Stomach (tissue), 9 donors: Measurements from ENCODE around the gene MT1A. TPM values are rescaled to one million over a fixed set of nuclear protein-coding genes. Genes with fewer than 3 reads are reported as not detected.

Experiments used
- DNase-seq, 2 donors: peaks; one replicate each; pipeline versions ENCODE4 v3.0.0 to v3.0.0-alpha.2; 2013 to 2019
- H3K27ac ChIP-seq, 5 donors: fragments of 200-600 bp in 4 of 5; sonication (generic) in 4 of 5; one replicate each; pipeline ENCODE4 v1.5.1; 2013 to 2019; ENCODE audit warnings: mild to moderate bottlenecking in 1 of 5, moderate library complexity in 1 of 5
- H3K27me3 ChIP-seq, 3 donors: fragments of 200-600 bp; sonication (generic); one replicate each; pipeline ENCODE4 v1.5.1; 2017 to 2019; ENCODE audit warnings: mixed run types in 1 of 3
- H3K36me3 ChIP-seq, 4 donors: fragments of 200-600 bp; sonication (generic); 1 replicate in 3 of 4; 2 replicates in 1 of 4; pipeline ENCODE4 v1.5.1; 2016 to 2019
- H3K4me1 ChIP-seq, 4 donors: fragments of 200-600 bp; sonication (generic); one replicate each; pipeline ENCODE4 v1.5.1; 2016 to 2019
- H3K4me3 ChIP-seq, 4 donors: fragments of 200-600 bp; sonication (generic) in 3 of 4; one replicate each; pipeline ENCODE4 v1.5.1; 2016 to 2019; ENCODE audit warnings: mild to moderate bottlenecking in 1 of 4
- H3K9me3 ChIP-seq, 4 donors: fragments of 200-600 bp; sonication (generic); one replicate each; pipeline ENCODE4 v1.5.1; 2016 to 2019
- EP300 ChIP-seq: sonication (generic); formaldehyde crosslinking; IDR thresholded peaks from one replicate; pipeline ENCODE4 v1.6.1; 2017; ENCODE audit warnings: antibody characterized with exemption
- POLR2A ChIP-seq, 4 donors: fragments of 450-650 bp; IDR thresholded peaks; one replicate each; pipeline ENCODE4 v1.6.1; 2016; ENCODE audit warnings: antibody characterized with exemption in 4 of 4, control low read depth in 2 of 4, mild to moderate bottlenecking in 1 of 4, moderate library complexity in 1 of 4
- POLR2AphosphoS5 ChIP-seq, 3 donors: sonication (generic); formaldehyde crosslinking; IDR thresholded peaks; one replicate each; pipeline ENCODE4 v1.6.1; 2016; ENCODE audit warnings: antibody characterized with exemption in 3 of 3
- WGBS, 5 donors: extraction: QIAGEN DNeasy Blood & Tissue Kit in 3 of 5; methylation state at CpG; one replicate each; pipeline versions ENCODE4 v1.1.5 to v1.1.7; 2013 to 2018; 5-methylcytosine and 5-hydroxymethylcytosine counted together
- intact Hi-C: fragments of 100-400 bp; cut with DNase I; formaldehyde crosslinking; loops from one replicate; pipeline ENCODE4 v1.15.1; 2023; ENCODE audit warnings: low total_unique reads
- polyA plus RNA-seq, 3 donors: library from polyadenylated mRNA; stranded (reverse); fragments of 200-250 nt; gene quantifications; one replicate each; pipeline ENCODE4 v1.2.3, GENCODE V29; 2013
- total RNA-seq, 5 donors: library from RNA; depleted of rRNA; stranded (reverse); fragments of >200 nt; gene quantifications; one replicate each; pipeline versions ENCODE4 v1.1.0 to v1.2.3, GENCODE V29; 2014 to 2016
- TF ChIP-seq, protein P1 (sequence below), 7 experiments: fragments of 450-650 bp in 4 of 7; fragments of 200-600 bp in 3 of 7; sonication (generic) in 3 of 7; IDR thresholded peaks; one replicate each; pipeline ENCODE4 v1.5.1; 2016 to 2019; ENCODE audit warnings: antibody characterized with exemption in 7 of 7, control low read depth in 2 of 7, mild to moderate bottlenecking in 1 of 7
- donor health status: healthy with polysubstance abuse.
- donor health status: Bipolar disorder and iron deficiency.
- donor health status: healthy.

The MT1A gene
- total and polyA plus RNA-seq, 8 donors: 3.3 to 185 (median 56.7) TPM; not detected in 1

DNA sequence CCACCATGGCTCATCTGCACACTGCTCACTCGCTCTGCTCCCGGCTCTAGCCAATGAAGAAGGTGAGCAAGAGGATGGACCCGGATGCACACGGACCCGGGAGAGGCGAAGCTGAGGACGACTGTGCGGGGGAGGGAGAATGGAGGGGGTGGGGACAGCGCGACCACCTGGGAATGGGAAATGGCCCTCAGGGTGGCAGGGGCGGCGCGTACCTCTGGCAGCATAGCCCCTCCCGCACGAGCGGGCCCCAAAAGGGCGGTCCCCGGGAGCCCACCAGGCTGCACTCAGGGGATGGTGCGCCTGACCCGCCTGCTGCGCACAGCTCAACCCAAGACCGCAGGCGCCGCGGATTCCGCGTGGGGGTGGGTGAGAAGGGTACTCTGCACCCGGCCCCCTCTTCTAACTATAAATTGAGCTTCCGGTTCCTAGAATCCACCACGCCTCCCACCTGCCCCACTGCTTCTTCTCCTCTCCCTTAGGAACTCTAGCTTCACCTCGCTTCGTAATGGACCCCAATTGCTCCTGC lies 37.3 kb downstream of the MT1A start:
- Histone ChIP-seq H3K27ac (peak overlapping the region in 1 of 5 donors; percentile 5), H3K9me3 (no peaks in the 10 kb centered on the region), H3K36me3 (no peaks in the 10 kb centered on the region), H3K4me3 (peak overlapping the region; percentile 31 to 39 (median 38)), H3K27me3 (peaks cover 0 to 68% (median 15%) of the 10 kb centered on the region in 3 donors), H3K4me1 (peaks cover 7 to 11% (median 11%) of the 10 kb centered on the region in 4 donors)
- no peak for TF ChIP-seq POLR2A (IDR thresholded peaks at IDR 0.05)
- TF ChIP-seq POLR2AphosphoS5 (IDR thresholded peaks at IDR 0.05): no peak
- TF ChIP-seq, protein P1, sequence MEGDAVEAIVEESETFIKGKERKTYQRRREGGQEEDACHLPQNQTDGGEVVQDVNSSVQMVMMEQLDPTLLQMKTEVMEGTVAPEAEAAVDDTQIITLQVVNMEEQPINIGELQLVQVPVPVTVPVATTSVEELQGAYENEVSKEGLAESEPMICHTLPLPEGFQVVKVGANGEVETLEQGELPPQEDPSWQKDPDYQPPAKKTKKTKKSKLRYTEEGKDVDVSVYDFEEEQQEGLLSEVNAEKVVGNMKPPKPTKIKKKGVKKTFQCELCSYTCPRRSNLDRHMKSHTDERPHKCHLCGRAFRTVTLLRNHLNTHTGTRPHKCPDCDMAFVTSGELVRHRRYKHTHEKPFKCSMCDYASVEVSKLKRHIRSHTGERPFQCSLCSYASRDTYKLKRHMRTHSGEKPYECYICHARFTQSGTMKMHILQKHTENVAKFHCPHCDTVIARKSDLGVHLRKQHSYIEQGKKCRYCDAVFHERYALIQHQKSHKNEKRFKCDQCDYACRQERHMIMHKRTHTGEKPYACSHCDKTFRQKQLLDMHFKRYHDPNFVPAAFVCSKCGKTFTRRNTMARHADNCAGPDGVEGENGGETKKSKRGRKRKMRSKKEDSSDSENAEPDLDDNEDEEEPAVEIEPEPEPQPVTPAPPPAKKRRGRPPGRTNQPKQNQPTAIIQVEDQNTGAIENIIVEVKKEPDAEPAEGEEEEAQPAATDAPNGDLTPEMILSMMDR (IDR thresholded peaks at IDR 0.05): no peak
- TF ChIP-seq EP300: no peak
- intact Hi-C loops: no loop called here
- 5 to 14% (median 6%) methylated on average over 22 to 32 of the region's 32 CpGs for WGBS, 5 donors
- peak in 1 of 2 donors; percentile 58 for DNase-seq

DNA sequence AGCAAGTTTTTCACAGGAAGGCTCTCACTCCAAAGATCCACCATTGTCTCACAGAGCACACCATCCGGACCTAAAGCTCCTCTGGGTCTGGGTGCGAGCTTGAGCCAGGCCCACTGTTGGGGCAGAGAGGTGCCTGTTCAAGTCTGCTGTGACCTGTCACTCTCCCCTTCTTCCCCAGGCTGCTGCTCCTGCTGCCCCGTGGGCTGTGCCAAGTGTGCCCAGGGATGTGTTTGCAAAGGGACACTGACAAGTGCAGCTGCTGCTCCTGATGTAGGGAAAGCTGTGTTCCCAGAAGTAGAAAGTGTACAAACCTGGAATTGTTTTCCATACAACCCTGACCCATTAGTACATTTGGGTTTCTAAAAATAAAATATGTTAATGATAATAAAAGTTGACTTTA lies 39.0 kb downstream of the MT1A start:
- intact Hi-C loops: no loop called here
- no peak overlapping the region for H3K27ac ChIP-seq
- no peak for DNase-seq

DNA sequence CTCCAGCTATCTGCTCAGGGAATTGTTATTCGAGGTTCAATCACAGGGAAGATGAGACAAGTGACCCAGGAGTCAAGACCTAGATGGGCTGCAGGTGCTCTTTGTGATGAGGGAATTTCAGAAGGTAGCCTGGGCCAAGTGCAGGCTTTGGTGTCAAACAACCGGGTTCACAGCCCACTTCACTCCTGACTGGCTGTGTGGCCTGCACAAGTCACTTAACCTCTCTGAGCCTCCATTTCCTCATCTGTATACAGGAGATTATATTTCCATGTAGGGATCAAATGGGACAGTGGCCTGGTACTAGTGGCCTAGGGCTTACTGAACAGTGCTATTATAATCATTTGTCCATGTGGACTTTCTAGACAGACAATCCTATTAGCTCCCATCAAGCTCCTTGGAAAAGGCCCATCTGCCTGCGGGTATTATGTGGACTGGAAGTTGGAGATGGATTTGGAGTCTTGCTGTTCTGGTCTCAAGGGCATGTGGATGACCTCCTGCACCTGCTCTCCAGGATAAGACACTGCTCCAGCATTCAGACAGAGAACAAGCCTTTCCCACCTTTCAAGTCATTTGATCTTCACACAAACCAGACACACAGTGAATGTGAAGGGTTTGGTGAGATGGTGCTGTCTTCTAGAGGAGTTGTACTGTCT lies 40.7 kb downstream of the MT1A start:
- H3K27ac ChIP-seq: no peak overlapping the region
- WGBS, 5 donors: 83 to 94% (median 91%) methylated on average over 3 of the region's 3 CpGs
- peaks cover 0 to 37% (median 15%) of the 10 kb centered on the region in 3 donors for H3K27me3 ChIP-seq
- H3K4me3 ChIP-seq: no peak overlapping the region
- no peak for DNase-seq
- TF ChIP-seq, protein P1 (IDR thresholded peaks at IDR 0.05): no peak
- TF ChIP-seq POLR2A (IDR thresholded peaks at IDR 0.05): no peak
- no peak for TF ChIP-seq POLR2AphosphoS5 (IDR thresholded peaks at IDR 0.05)
- no peaks in the 10 kb centered on the region for H3K9me3 ChIP-seq
- H3K4me1 ChIP-seq: peaks cover 28 to 39% (median 34%) of the 10 kb centered on the region in 4 donors
- intact Hi-C loops: no loop called here
- no peaks in the 10 kb centered on the region for H3K36me3 ChIP-seq

More for the DNA sequence above, 39.0 kb downstream of the MT1A start:
- Histone ChIP-seq H3K36me3 (no peaks in the 10 kb centered on the region), H3K4me1 (peaks cover 11 to 22% (median 18%) of the 10 kb centered on the region in 4 donors), H3K4me3 (no peak overlapping the region), H3K27me3 (peaks cover 0 to 54% (median 15%) of the 10 kb centered on the region in 3 donors), H3K9me3 (no peaks in the 10 kb centered on the region)
- WGBS, 5 donors: 56 to 86% (median 68%) methylated on average over 3 of the region's 3 CpGs
- TF ChIP-seq POLR2AphosphoS5 (IDR thresholded peaks at IDR 0.05) (no peak), EP300 (no peak), POLR2A (IDR thresholded peaks at IDR 0.05) (no peak)
- TF ChIP-seq, protein P1 (IDR thresholded peaks at IDR 0.05): no peak

DNA sequence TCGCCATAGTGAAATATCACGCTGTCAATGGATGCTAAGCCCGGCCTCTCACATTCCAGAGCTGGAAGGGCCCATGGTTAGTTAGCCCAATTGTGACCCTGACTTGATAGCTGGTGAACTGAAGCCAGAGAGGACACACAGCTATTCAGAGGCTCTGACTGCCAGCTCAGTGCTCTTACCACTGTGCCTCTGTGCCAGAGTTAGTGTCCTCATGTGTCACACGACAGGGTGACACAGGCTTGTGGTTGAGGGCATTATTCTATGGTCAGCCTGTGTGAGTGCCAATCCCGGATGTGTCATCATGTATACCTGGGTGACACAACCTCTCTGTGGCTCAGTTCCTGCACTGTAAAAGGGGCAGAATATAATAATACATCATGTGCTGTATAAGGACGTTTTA lies 41.4 kb downstream of the MT1A start:
- H3K27me3 ChIP-seq: peaks cover 0 to 31% (median 15%) of the 10 kb centered on the region in 3 donors
- H3K4me1 ChIP-seq: peaks cover 29 to 45% (median 40%) of the 10 kb centered on the region in 4 donors
- no peaks in the 10 kb centered on the region for H3K36me3 ChIP-seq
- no peak for DNase-seq
- intact Hi-C loops: no loop called here
- no peak overlapping the region for H3K27ac ChIP-seq
- WGBS, 5 donors: 84 to 88% (median 85%) methylated on average over 6 of the region's 6 CpGs
- H3K4me3 ChIP-seq: no peak overlapping the region
- H3K9me3 ChIP-seq: no peaks in the 10 kb centered on the region
- no peak for TF ChIP-seq POLR2A (IDR thresholded peaks at IDR 0.05)
- TF ChIP-seq EP300: no peak
- no peak for TF ChIP-seq POLR2AphosphoS5 (IDR thresholded peaks at IDR 0.05)
- TF ChIP-seq, protein P1 (IDR thresholded peaks at IDR 0.05): no peak
